ENCODE measurements around the gene TSPO2. TPM values are rescaled to one million over a fixed set of nuclear protein-coding genes. Genes with fewer than 3 reads are reported as not detected.

TSPO2 gene
- total and polyA plus RNA-seq, 9 of the 15 experiments (the other 6 are each of a cell fraction or from before 2014, with no cell fraction given), result not detected

DNA sequence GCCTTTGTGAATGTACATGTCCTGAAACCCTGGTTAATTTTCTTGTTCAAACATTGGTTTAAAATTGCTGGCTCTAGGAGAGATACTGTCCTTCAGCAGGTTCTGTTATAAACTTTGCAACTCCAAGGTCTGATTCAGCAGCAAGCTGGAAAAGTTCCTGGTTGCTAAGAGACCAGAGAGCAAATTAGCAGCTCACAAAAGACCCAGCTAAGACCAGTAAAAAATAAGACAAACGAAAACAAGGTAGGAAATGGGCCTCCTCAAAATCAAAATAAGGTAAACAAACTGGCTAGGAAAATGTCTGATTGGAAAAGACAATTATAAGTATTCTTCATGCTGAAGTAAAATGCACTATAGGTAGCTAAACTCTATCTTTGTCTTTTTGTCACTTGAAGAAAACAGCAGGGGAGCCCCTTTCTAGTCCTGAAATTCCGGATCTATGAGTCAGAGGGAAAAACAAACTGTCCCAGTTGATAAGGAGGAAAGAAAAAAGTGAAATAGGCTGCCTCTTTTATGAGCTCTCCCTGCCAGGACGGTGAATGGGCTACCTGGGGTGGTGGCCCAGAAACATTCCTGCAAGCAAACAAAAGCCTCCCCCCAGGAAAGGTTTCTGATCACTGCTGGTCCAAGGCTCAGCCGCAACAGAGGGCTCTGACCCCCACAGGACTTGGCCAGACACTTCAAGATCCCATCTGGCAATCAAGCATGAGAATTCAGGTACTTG, 44.9 kb upstream of the TSPO2 start (continued):
- TF ChIP-seq BRD9 (IDR thresholded peaks at IDR 0.05; ENCODE audit: low read depth, partially characterized antibody) (no peak), ZBTB7A (IDR thresholded peaks at IDR 0.05; ENCODE audit: borderline replicate concordance, control insufficient read depth, low read depth, low read length) (no peak), ADNP (tag; IDR thresholded peaks at IDR 0.05) (no peak), NCOA1 (IDR thresholded peaks at IDR 0.05; ENCODE audit: low read depth) (no peak), FOXK2 (conservative IDR thresholded peaks at IDR 0.05 in 1 of 2, IDR thresholded peaks at IDR 0.05 in 1 of 2; ENCODE audit: low read depth in 2 of 2) (peak; percentile 22 to 41; a peak in 2 of 4 replicates), FOXJ2 (tag; IDR thresholded peaks at IDR 0.05) (no peak), RFX1 (IDR thresholded peaks at IDR 0.05) (peak; percentile 86), YBX1 (IDR thresholded peaks at IDR 0.05) (no peak), ILF3 (IDR thresholded peaks at IDR 0.05; ENCODE audit: borderline replicate concordance) (no peak), ZNF79 (CRISPR knock-in tag; IDR thresholded peaks at IDR 0.05; ENCODE audit: low read depth) (no peak), TEAD2 (tag; IDR thresholded peaks at IDR 0.05) (0 out of 2 replicates have a peak, but pooled peaks have one; percentile 49), TEAD1 (CRISPR knock-in tag; IDR thresholded peaks at IDR 0.05) (peak; percentile 55 to 93; a peak in 3 of 4 replicates), XRCC3 (IDR thresholded peaks at IDR 0.05) (no peak), NFXL1 (CRISPR knock-in tag; IDR thresholded peaks at IDR 0.05) (no peak), ZBTB8A (IDR thresholded peaks at IDR 0.05; ENCODE audit: partially characterized antibody) (no peak), TAF7 (tag; IDR thresholded peaks at IDR 0.05) (no peak), RBM14 (IDR thresholded peaks at IDR 0.05; ENCODE audit: borderline replicate concordance, insufficient read depth, low read depth, low read length) (no peak), NCOA2 (IDR thresholded peaks at IDR 0.05; ENCODE audit: partially characterized antibody in 2 of 2) (no peak), ZKSCAN3 (CRISPR knock-in tag; IDR thresholded peaks at IDR 0.05) (no peak)
- TF ChIP-seq, protein P1, sequence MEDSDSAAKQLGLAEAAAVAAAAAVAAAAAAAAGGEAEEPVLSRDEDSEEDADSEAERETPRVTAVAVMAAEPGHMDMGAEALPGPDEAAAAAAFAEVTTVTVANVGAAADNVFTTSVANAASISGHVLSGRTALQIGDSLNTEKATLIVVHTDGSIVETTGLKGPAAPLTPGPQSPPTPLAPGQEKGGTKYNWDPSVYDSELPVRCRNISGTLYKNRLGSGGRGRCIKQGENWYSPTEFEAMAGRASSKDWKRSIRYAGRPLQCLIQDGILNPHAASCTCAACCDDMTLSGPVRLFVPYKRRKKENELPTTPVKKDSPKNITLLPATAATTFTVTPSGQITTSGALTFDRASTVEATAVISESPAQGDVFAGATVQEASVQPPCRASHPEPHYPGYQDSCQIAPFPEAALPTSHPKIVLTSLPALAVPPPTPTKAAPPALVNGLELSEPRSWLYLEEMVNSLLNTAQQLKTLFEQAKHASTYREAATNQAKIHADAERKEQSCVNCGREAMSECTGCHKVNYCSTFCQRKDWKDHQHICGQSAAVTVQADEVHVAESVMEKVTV (CRISPR knock-in tag; IDR thresholded peaks at IDR 0.05), result no peak
- TF ChIP-seq, protein P2, sequence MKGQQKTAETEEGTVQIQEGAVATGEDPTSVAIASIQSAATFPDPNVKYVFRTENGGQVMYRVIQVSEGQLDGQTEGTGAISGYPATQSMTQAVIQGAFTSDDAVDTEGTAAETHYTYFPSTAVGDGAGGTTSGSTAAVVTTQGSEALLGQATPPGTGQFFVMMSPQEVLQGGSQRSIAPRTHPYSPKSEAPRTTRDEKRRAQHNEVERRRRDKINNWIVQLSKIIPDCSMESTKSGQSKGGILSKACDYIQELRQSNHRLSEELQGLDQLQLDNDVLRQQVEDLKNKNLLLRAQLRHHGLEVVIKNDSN (CRISPR knock-in tag; IDR thresholded peaks at IDR 0.05), result no peak
- TF ChIP-seq, protein P3, sequence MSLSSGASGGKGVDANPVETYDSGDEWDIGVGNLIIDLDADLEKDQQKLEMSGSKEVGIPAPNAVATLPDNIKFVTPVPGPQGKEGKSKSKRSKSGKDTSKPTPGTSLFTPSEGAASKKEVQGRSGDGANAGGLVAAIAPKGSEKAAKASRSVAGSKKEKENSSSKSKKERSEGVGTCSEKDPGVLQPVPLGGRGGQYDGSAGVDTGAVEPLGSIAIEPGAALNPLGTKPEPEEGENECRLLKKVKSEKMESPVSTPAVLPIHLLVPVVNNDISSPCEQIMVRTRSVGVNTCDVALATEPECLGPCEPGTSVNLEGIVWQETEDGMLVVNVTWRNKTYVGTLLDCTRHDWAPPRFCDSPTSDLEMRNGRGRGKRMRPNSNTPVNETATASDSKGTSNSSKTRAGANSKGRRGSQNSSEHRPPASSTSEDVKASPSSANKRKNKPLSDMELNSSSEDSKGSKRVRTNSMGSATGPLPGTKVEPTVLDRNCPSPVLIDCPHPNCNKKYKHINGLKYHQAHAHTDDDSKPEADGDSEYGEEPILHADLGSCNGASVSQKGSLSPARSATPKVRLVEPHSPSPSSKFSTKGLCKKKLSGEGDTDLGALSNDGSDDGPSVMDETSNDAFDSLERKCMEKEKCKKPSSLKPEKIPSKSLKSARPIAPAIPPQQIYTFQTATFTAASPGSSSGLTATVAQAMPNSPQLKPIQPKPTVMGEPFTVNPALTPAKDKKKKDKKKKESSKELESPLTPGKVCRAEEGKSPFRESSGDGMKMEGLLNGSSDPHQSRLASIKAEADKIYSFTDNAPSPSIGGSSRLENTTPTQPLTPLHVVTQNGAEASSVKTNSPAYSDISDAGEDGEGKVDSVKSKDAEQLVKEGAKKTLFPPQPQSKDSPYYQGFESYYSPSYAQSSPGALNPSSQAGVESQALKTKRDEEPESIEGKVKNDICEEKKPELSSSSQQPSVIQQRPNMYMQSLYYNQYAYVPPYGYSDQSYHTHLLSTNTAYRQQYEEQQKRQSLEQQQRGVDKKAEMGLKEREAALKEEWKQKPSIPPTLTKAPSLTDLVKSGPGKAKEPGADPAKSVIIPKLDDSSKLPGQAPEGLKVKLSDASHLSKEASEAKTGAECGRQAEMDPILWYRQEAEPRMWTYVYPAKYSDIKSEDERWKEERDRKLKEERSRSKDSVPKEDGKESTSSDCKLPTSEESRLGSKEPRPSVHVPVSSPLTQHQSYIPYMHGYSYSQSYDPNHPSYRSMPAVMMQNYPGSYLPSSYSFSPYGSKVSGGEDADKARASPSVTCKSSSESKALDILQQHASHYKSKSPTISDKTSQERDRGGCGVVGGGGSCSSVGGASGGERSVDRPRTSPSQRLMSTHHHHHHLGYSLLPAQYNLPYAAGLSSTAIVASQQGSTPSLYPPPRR (CRISPR knock-in tag; IDR thresholded peaks at IDR 0.05; ENCODE audit: borderline replicate concordance), result no peak

All from K562 (cell line).